RWPE1 (cell line): ENCODE results near the gene CYTH1.
A peak's percentile ranks its signal among the peaks of the same experiment; 100 is the strongest.

Source experiments
- CTCF ChIA-PET: fragments of 350-600 bp; sonication (Branson Sonifier 250); formaldehyde crosslinking; extraction: SDS; loops from one replicate; lab custom pipeline; 2021; lab: Yijun Ruan, JAX
- POLR2A ChIA-PET: fragments of 400-600 bp; formaldehyde crosslinking; extraction: SDS; loops from one replicate; lab custom pipeline; 2020; ENCODE audit warnings: antibody characterized with exemption; ENCODE audit not compliant: low non-redundant PET; lab: Yijun Ruan, JAX
- DNase-seq: peaks from one replicate; pipeline ENCODE4 v3.0.0; 2012; ENCODE audit warnings: low spot score
- H3K27ac ChIP-seq: fragments of 450-650 bp; 2 replicates; pipeline ENCODE4 v1.5.1; 2017
- TF ChIP-seq, protein P1 (sequence below): fragments of 450-650 bp; conservative IDR thresholded peaks from 2 replicates; pipeline ENCODE4 v1.5.1; 2017; ENCODE audit warnings: low read depth, mild to moderate bottlenecking

The CYTH1 gene

DNA sequence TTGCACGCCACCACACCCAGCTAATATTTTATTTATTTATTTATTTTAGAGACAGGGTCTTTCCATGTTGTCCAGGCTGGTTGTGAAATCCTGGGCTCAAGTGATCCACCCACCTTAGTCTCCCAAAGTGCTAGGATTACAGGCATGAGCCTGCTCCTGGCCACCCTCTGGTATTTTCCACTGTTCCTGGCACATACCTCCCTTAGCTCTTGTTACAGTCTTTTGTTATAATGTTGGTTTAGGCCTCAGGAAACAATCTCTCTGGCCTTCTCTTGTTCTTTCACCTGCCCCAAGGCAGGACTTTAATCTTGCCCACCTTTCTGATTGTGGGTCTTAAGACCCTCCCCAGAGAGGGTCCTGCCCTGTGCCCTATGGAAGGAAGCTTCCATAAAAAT, 3.6 kb upstream of the CYTH1 start:
- no peak for DNase-seq
- CTCF ChIA-PET, result interaction anchor here (0.5 to 1.6 kb wide), 3 partner anchors 12 to 100 kb away, joined by 3 to 4 read pairs (median 3); no protein-coding TSS in a partner anchor
- TF ChIP-seq, protein P1, sequence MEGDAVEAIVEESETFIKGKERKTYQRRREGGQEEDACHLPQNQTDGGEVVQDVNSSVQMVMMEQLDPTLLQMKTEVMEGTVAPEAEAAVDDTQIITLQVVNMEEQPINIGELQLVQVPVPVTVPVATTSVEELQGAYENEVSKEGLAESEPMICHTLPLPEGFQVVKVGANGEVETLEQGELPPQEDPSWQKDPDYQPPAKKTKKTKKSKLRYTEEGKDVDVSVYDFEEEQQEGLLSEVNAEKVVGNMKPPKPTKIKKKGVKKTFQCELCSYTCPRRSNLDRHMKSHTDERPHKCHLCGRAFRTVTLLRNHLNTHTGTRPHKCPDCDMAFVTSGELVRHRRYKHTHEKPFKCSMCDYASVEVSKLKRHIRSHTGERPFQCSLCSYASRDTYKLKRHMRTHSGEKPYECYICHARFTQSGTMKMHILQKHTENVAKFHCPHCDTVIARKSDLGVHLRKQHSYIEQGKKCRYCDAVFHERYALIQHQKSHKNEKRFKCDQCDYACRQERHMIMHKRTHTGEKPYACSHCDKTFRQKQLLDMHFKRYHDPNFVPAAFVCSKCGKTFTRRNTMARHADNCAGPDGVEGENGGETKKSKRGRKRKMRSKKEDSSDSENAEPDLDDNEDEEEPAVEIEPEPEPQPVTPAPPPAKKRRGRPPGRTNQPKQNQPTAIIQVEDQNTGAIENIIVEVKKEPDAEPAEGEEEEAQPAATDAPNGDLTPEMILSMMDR, result no peak
- POLR2A ChIA-PET, result no interaction called here
- peak overlapping the region; percentile 32 for H3K27ac ChIP-seq

DNA sequence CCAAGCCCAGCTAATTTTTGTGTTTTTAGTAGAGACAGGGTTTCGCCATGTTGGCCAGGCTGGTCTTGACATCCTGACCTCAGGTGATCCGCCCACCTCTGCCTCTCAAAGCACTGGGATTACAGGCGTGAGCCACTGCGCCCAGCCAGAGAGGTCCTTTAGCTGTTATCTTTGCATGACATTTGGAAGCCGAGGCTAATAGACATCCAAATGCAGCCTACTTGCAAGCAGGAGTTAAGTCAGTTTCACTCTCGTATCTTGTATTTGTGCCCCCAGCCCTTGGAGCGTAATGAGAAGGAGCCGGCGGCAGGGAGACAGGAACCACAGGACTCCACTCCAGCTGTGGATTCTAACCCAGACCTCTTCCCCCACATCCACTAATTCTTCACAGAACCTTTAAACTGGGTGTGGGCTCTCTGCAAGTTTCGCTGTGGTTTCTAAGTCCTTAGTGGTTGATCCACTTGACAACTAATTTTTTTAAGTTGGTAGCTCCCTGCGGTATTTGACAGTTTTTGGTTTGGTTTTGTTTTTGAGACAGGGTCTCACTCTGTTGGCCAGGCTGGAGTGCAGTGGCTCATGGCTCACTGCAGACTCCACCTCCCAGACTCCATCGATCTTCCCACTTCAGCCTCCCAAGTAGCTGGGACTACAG, 3.1 kb upstream of the CYTH1 start:
- ChIA-PET POLR2A (no interaction called here), CTCF (interaction anchor here (0.5 to 1.6 kb wide), 2 partner anchors 13 to 99 kb away, joined by 3 to 4 read pairs; no protein-coding TSS in a partner anchor)
- TF ChIP-seq, protein P1, result no peak
- H3K27ac ChIP-seq, result peak overlapping the region; percentile 32
- DNase-seq, result no peak

DNA sequence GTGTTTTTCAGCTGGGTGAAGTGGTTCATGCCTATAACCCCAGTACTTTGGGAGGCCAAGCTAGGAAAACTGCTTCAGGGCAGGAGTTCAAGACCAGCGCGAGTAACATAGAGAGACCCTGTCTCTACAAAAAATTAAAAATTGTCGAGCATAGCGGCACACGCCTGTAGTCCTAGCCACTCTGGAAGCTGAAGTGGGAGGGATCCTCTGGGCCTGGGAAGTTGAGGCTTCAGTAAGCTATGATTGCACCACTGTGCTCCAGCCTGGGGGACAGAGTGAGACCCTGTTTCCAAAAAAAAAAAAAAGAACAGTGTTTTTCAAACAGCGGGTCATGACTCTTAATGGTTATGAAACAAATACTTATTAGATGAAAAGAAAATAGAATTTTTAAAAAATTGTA, 2.3 kb upstream of the CYTH1 start:
- ChIA-PET CTCF (no interaction called here), POLR2A (no interaction called here)
- H3K27ac ChIP-seq, result no peak overlapping the region
- DNase-seq, result no peak
- TF ChIP-seq, protein P1, result no peak

DNA sequence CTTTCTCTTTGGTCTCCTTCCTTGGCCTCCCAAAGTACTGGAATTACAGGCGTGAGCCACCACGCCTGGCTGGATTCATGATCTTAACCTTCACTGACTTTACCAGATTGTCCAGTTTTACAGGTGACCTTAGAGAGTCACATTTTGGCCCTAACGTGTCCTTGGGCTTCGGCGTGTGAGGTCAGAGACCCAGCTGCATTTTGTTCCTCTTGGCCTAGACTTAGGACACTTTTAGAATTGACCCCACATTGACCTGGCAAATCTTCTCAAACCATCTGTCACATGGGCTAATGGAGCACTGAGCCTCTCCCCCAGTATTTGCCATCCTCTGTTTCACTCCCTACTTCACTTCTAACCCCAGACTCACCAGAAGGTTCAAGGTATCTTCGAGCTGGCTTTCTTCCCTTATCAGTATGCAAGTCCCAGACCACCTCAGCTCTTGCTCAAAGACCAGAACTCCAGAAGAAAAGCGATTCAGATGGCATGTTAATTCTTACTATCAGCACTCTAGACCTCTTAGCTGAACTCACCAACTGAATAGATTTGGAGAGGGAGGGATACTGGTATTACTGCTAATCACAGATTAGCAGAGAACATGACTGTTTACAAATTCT, 1.7 kb upstream of the CYTH1 start:
- no peak for DNase-seq
- ChIA-PET POLR2A (no interaction called here), CTCF (interaction anchor here (0.6 kb wide), 1 partner anchor 1116 kb away, joined by 10 read pairs; no protein-coding TSS in a partner anchor)
- TF ChIP-seq, protein P1, result no peak
- H3K27ac ChIP-seq, result peak overlapping the region; percentile 88

DNA sequence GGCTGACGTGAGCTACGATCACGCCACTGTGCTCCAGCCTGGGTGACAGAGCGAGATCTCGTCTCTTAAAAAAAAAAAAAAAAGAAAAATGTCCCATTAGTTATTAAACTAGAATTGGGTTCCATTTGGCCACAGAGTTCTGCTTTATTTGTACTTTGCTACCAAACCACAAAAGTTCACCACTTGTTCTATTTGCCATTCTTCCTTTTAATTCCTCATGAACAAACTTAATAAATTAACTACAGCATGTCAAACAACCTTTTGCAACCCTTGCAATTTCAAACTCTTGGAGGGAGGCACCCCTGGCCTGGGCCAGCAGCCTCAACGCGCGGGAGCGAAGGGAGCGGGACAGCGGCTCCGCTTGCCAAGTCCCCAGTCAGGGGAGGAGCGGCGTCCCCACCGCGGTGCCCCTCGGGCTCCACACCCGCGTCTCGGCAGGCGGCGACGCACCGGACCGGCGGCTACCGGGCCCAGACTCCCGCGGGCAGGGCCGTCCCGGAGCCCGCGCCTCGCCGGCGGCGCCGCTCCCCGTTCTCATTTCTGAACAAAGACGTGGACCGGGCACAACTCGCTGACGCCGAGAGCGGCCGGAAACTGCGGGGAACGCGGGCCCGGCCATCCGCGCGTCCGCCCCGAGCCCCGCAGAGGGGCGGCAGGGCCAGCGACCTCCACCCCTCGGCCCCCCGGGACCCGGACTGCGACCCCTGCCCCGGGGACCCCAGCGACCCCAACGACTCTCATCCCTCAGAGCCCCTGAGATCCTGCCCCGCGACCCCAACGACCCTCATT, 775 bp downstream of the CYTH1 start:
- ChIA-PET CTCF (interaction anchor here (0.6 to 0.7 kb wide), 2 partner anchors 336 to 530 kb away, joined by 3 to 4 read pairs; no protein-coding TSS in a partner anchor), POLR2A (no interaction called here)
- H3K27ac ChIP-seq, result peak overlapping the region; percentile 88
- DNase-seq, result no peak
- TF ChIP-seq, protein P1, result no peak

DNA sequence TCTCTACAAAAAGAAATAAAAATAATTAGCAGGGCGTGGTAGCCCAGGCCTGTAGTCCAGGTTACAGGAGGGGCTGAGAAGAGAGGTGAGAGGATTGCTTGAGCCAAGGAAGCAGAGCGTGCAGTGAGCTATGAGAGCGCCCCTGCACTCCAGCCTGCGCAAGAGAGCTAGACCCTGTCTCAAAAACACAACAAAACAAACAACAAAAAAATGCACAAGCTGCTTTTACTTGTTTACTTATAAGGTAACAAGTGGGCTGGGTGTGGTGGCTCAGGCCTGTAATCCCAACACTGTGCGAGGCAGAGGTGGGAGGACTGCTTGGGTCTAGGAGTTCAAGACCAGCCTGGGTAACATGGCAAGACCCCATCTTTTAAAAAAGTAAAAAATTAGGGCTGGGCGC, 1.7 kb downstream of the CYTH1 start:
- peak overlapping the region; percentile 88 for H3K27ac ChIP-seq
- ChIA-PET CTCF (interaction anchor here (0.5 to 0.6 kb wide), 2 partner anchors 529 to 1228 kb away, joined by 3 read pairs; no protein-coding TSS in a partner anchor), POLR2A (no interaction called here)
- TF ChIP-seq, protein P1, result no peak
- no peak for DNase-seq
